ENCODE data around the gene ASCL4.

GRCh38 chr12:107732365-107732764, 42.1 kb upstream of the ASCL4 start:
- no peak for TF ChIP-seq CTCF (IDR thresholded peaks at IDR 0.05)
- TF ChIP-seq EZH2phosphoT487 (IDR thresholded peaks at IDR 0.05), result no peak
- no peak for TF ChIP-seq EZH2 (IDR thresholded peaks at IDR 0.05)
